HG03139 (cell line): Measurements from ENCODE around the gene COQ10B.

Experiments
- ATAC-seq: cut with Tn5 transposase; IDR thresholded peaks from one replicate; pipeline ENCODE4 v1.9.1; 2021; ENCODE audit not compliant: unreplicated experiment

Gene COQ10B

GRCh38 chr2:197499594-197500502 is 46.5 kb downstream of the COQ10B start, which contains the start of the genes HSPD1 and HSPE1:
TSS of gene HSPD1 (minus strand) at chr2:197499840. CDS start at chr2:197498848, 992 bp downstream.
TSS of gene HSPE1 (plus strand) at chr2:197500379. CDS start at chr2:197500437, 58 bp downstream.
- peak; percentile 80 for ATAC-seq

DNA sequence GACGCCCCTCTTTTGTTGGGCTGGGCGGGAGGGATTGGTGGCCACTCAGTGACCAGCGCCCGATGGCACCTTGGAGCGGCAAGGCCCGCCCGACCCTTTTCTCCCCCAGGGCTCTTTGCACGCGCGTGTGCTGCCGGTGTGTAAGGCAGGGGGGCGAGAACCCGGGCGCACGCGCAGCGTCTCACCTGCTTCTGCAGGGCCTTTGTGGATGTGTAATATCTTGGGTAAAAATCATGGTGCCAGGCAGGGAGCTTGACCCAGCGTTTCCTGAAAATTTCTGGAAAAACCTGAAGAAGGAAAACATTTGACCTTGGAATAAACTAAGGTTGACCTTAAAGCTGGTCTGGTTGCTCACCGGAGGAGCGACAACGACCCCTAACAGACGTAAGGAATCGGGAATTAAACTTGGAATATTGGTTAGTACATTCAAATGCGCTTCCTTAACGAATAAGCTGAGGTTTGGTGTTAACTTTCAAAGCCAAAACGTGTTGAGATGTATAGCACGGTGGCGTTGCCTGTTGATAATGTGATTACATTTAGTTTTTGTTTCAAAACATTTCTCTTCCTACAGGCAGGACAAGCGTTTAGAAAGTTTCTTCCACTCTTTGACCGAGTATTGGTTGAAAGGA is 47.3 kb downstream of the COQ10B start:
- peak; percentile 1 for ATAC-seq

DNA sequence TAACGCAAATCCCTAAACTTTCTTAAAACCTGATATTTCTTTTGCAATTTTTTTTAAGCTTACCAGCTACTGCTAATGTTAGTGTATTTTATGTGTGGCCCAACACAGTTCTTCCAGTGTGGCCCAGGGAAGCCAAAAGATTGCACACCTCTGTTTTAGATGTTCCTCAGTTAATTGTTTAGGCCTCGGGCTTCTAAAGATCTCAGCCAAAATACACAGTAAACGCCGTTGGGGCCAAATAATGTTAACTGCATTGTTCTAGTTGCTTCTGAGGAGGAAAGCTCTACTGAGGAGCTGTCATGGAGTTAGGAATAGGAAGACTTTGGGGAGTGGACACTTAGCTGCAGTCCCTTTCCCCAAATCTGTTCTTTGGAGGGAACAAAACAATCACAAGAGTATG is 48.8 kb downstream of the COQ10B start:
- ATAC-seq: no peak

- ATAC-seq: no peak
Observed at GRCh38 chr2:197502685-197503084, 49.3 kb downstream of the COQ10B start.

DNA sequence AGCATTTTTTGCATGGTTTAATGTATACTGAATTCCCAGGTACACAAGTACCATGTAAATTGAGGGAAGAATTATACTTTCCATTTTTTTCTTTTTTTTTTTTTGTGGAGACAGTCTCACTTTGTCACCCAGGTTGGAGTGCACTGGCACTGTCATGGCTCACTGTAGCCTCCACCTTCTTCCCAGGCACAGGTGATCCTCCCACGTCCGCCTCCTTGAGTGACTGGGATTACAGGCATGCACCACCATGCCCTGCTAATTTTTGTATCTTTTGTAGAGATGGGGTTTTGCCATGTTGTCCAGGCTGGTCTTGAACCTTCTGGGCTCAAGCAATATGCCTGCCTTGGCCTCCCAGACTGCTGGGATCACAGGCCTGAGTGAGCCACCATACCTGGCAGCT is 50.6 kb downstream of the COQ10B start:
- no peak for ATAC-seq

- no peak for ATAC-seq
Observed at GRCh38 chr2:197504512-197504911, 51.2 kb downstream of the COQ10B start.

DNA sequence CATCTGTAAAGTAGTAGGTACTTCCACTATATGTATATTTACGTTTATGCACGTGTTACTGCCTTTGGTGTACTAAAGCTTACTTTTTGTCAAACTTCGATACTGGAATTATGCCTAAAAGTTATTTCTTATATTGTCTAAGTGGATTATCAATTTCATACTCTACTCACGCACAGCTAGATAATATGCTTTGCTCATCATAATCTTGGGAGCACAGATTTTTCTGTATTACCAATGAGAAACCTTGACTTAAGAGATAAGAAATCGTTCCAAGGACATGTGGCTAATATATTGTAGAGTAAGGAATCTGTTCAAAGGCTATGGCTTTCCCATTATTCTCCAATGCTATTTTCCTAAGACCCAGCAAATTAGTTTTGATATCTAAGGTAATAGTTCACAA is 53.3 kb downstream of the COQ10B start:
- ATAC-seq: no peak

GRCh38 chr2:197513915-197514314 is 60.6 kb downstream of the COQ10B start:
- ATAC-seq: no peak

DNA sequence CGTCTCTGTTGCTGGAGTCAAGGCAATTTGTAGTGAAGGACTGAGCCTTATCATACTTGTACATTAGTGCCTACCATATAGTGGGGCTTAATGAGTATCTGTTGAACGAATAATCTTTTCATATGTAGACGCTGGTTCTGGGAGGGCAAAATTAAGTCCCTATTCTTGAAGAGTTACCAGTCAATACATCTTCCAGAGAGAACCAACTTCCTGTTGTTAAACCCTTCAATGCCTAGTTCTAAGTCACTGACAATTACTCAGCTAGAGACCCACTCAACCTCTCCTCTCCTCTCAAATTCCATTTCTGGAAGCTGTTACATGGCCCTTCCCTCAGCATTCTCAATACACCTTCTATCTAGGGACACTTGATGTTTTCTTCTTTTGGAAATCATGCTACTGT is 61.4 kb downstream of the COQ10B start:
- no peak for ATAC-seq

- ATAC-seq: no peak
Observed at GRCh38 chr2:197515315-197515738, 62.0 kb downstream of the COQ10B start.

DNA sequence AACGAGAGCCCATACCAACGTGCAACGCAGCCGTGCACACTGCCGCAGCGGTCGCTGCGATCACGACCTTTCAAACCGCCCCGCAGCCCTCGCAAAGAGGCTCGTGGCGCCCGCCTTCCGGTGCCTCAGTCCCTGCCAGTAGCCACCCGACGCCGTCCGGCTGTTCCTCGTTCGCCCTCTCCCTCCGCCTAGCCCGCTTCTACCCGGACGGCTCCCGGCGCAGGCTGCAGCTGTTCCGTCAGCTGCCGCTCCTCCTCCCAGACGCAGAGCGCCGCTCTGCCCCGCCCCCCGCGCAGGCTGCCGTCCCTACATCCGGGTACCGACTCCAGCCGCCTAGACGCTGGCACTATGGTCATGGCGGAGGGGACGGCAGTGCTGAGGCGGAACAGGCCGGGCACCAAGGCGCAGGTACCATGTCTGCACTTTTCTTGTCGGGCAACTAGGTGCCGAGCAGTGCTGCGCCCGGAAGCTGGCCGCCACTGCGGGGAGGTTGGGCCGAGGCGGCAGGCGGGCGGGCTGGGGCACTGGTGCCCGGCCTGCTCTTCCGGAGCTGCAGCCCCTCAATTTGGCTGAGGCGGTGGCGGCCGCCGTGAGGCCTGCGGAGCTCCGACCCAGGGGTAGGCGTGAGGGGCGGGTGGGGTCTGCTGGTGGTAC is 62.5 kb downstream of the COQ10B start, which contains the start of gene MOB4:
TSS of gene MOB4 (plus strand) at position 328 of the 654 bp plus-strand sequence. CDS start at position 349, 21 bp downstream.
- ATAC-seq: peak; percentile 94

DNA sequence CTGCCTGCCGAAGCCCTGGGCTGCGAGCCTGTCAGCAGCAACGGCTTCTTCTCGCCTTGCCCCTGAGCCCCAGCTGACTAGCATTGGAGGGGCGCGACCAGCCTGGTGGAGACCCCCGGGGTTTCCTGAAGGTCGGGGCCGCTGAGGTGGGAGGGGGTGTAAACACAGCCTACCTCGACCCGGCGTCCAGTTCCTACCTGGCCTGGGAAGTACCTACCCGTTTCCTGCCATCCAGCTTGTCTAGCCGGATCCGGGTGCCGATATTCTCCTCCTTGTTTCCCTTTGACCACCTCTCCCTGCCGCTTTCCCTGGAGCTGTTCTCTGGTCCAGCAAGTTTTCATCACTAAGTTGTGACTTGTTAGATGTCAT is 63.0 kb downstream of the COQ10B start:
- peak; percentile 9 for ATAC-seq

- no peak for ATAC-seq
Observed at GRCh38 chr2:197517150-197517549, 63.8 kb downstream of the COQ10B start.
